SU-DHL-6 (cell line): ENCODE measurements around the gene SNAP23.

Experiments used
- H2AFZ ChIP-seq: fragments of 200-600 bp; sonication (generic); 2 replicates; pipeline ENCODE4 v1.6.1; 2014; ENCODE audit warnings: low read depth, mild to moderate bottlenecking, moderate library complexity, mixed read lengths, antibody characterized with exemption, low read length; ENCODE audit not compliant: severe bottlenecking
- H3F3A ChIP-seq: fragments of 200-600 bp; shearing (Covaris generic); 2 replicates; pipeline ENCODE4 v1.6.0; 2016; ENCODE audit warnings: antibody characterized with exemption, mild to moderate bottlenecking; ENCODE audit not compliant: insufficient read depth
- H3K27ac ChIP-seq: fragments of 200-600 bp; sonication (generic); 2 replicates; pipeline ENCODE4 v1.5.1; 2016; ENCODE audit warnings: low read depth, mild to moderate bottlenecking, low read length, moderate library complexity, mixed read lengths
- H3K27me3 ChIP-seq: fragments of 200-600 bp; sonication (generic), shearing (Covaris generic); 2 replicates; pipeline ENCODE4 v1.6.0; 2014; ENCODE audit warnings: mild to moderate bottlenecking, low read length
- H3K36me3 ChIP-seq: fragments of 200-600 bp; sonication (generic); 2 replicates; pipeline ENCODE4 v1.6.1; 2014; ENCODE audit warnings: mild to moderate bottlenecking, low read length, mixed read lengths
- H3K4me2 ChIP-seq: fragments of 300-600, 200-600 bp; shearing (Covaris generic), sonication (generic); 2 replicates; pipeline ENCODE4 v1.6.0; 2014; ENCODE audit warnings: low read length, low read depth, mild to moderate bottlenecking; ENCODE audit not compliant: poor library complexity, severe bottlenecking
- H3K4me3 ChIP-seq: fragments of 200-600 bp; sonication (generic); 2 replicates; pipeline ENCODE4 v1.5.1; 2014; ENCODE audit warnings: antibody characterized with exemption, low read length, mild to moderate bottlenecking, mixed read lengths; ENCODE audit not compliant: insufficient read depth, poor library complexity, severe bottlenecking
- H3K79me2 ChIP-seq: fragments of 200-600 bp; sonication (generic); 2 replicates; pipeline ENCODE4 v1.6.1; 2014; ENCODE audit warnings: mild to moderate bottlenecking, low read length, moderate library complexity; ENCODE audit not compliant: insufficient read depth
- H3K9ac ChIP-seq: fragments of 200-600 bp; sonication (generic); 2 replicates; pipeline ENCODE4 v1.7.0; 2014; ENCODE audit warnings: mild to moderate bottlenecking, low read length
- H3K9me2 ChIP-seq: fragments of 200-600 bp; sonication (generic); replicated peaks from 2 replicates; pipeline ENCODE4 v1.6.1; 2014; ENCODE audit warnings: low read length; ENCODE audit not compliant: insufficient read depth
- H3K9me3 ChIP-seq: fragments of 200-600 bp; sonication (generic); 2 replicates; pipeline ENCODE4 v1.6.1; 2014; ENCODE audit warnings: low read length, mixed read lengths; ENCODE audit not compliant: insufficient read depth
- H4K20me1 ChIP-seq: fragments of 200-600 bp; sonication (generic); 2 replicates; pipeline ENCODE4 v1.6.1; 2014; ENCODE audit warnings: low read depth, mild to moderate bottlenecking, antibody characterized with exemption, low read length, moderate library complexity, mixed read lengths
- CTCF ChIP-seq: fragments of 200-600 bp; sonication (generic); IDR thresholded peaks from one replicate; pipeline ENCODE4 v1.5.1; 2017; ENCODE audit warnings: antibody characterized with exemption, mild to moderate bottlenecking, low read length, moderate library complexity; ENCODE audit not compliant: insufficient read depth, poor library complexity, severe bottlenecking
- EZH2phosphoT487 ChIP-seq: fragments of 200-600 bp; sonication (generic), shearing (Covaris generic); conservative IDR thresholded peaks from 2 replicates; pipeline ENCODE4 v1.6.1; 2018; ENCODE audit warnings: mild to moderate bottlenecking, antibody characterized with exemption, low read length, moderate library complexity, mixed read lengths

The SNAP23 gene

GRCh38 chr15:42493679-42494078 lies 1.8 kb upstream of the SNAP23 start:
- Histone ChIP-seq H3K4me3 (no peak overlapping the region), H3K36me3 (no peaks in the 10 kb centered on the region), H3K9ac (peak overlapping the region; percentile 14; the same call in 1 of the 2 replicates), H3K27ac (peak overlapping the region; percentile 50), H3K9me2 (no peaks in the 10 kb centered on the region), H4K20me1 (no peaks in the 10 kb centered on the region), H3K9me3 (no peaks in the 10 kb centered on the region), H3K27me3 (no peaks in the 10 kb centered on the region), H2AFZ (peak overlapping the region; percentile 89), H3K4me2 (peak overlapping the region; percentile 46), H3K79me2 (peaks cover 41% of the 10 kb centered on the region), H3F3A (0 out of 2 replicates have a peak, but pooled peaks cover 9% of the 10 kb centered on the region)
- TF ChIP-seq CTCF (no peak), EZH2phosphoT487 (no peak)

DNA sequence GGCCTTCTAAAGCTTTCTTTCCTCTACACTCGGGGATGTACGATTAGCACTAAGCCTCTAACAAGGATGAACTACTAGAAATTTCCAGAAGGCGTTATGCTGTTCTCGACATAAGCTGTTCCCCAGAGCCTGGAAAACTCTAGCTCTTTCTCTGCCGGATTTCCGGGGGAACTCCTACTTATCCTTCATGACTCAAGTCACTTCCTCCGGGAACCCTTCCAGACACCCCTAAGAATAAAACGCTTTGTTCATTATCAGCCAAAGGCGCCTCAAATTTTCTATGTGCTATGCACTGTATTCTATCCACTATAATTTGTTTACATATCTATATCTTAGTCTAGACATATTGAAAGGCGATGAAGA lies 455 bp upstream of the SNAP23 start:
- no peaks in the 10 kb centered on the region for H4K20me1 ChIP-seq

GRCh38 chr15:42498212-42499068 lies 3.0 kb downstream of the SNAP23 start:
- H3K36me3 ChIP-seq, result no peaks in the 10 kb centered on the region
- H4K20me1 ChIP-seq, result no peaks in the 10 kb centered on the region
- no peak overlapping the region for H3K9ac ChIP-seq
- H3K9me2 ChIP-seq, result no peaks in the 10 kb centered on the region
- no peak for TF ChIP-seq CTCF
- TF ChIP-seq EZH2phosphoT487, result no peak
- no peak overlapping the region for H3K27ac ChIP-seq
- H3K79me2 ChIP-seq, result peaks cover 60% of the 10 kb centered on the region
- H3K4me3 ChIP-seq, result no peak overlapping the region
- H2AFZ ChIP-seq, result no peak overlapping the region
- no peaks in the 10 kb centered on the region for H3K27me3 ChIP-seq
- H3K4me2 ChIP-seq, result no peak overlapping the region
- H3F3A ChIP-seq, result peaks cover 13% of the 10 kb centered on the region; the same call in 1 of the 2 replicates
- H3K9me3 ChIP-seq, result no peaks in the 10 kb centered on the region

More for the DNA sequence above, 455 bp upstream of the SNAP23 start:
- Histone ChIP-seq H3K9me2 (no peaks in the 10 kb centered on the region), H3K9me3 (no peaks in the 10 kb centered on the region), H2AFZ (peak overlapping the region; percentile 57), H3K4me2 (peak overlapping the region; percentile 90), H3K27ac (no peak overlapping the region), H3K36me3 (no peaks in the 10 kb centered on the region), H3K79me2 (peaks cover 38% of the 10 kb centered on the region), H3K9ac (peak overlapping the region; percentile 74), H3K27me3 (no peaks in the 10 kb centered on the region), H3F3A (0 out of 2 replicates have a peak, but pooled peaks cover 9% of the 10 kb centered on the region), H3K4me3 (peak overlapping the region; percentile 85)
- TF ChIP-seq EZH2phosphoT487, result no peak
- no peak for TF ChIP-seq CTCF
